Neural cell (in vitro differentiated cells): ENCODE data around the gene XPNPEP3.

Experiments
- MXI1 ChIP-seq: fragments of 450-650 bp; conservative IDR thresholded peaks from 2 replicates; pipeline ENCODE4 v1.6.1; 2014; ENCODE audit warnings: antibody characterized with exemption, mild to moderate bottlenecking; ENCODE audit not compliant: poor library complexity, severe bottlenecking
- POLR2AphosphoS5 ChIP-seq: IDR thresholded peaks from 2 replicates; pipeline ENCODE4 v1.6.1; 2012
- RAD21 ChIP-seq: fragments of 450-650 bp; conservative IDR thresholded peaks from 2 replicates; pipeline ENCODE4 v1.6.1; 2014; ENCODE audit warnings: antibody characterized with exemption, mild to moderate bottlenecking, moderate library complexity
- TAF1 ChIP-seq: IDR thresholded peaks from 2 replicates; pipeline ENCODE4 v1.6.1; 2012; ENCODE audit warnings: low read depth
- TF ChIP-seq, protein P1 (sequence below): fragments of 450-650 bp; IDR thresholded peaks from 2 replicates; pipeline ENCODE4 v1.5.1; 2014; ENCODE audit warnings: antibody characterized with exemption, mild to moderate bottlenecking, moderate library complexity; ENCODE audit not compliant: poor library complexity, severe bottlenecking

DNA sequence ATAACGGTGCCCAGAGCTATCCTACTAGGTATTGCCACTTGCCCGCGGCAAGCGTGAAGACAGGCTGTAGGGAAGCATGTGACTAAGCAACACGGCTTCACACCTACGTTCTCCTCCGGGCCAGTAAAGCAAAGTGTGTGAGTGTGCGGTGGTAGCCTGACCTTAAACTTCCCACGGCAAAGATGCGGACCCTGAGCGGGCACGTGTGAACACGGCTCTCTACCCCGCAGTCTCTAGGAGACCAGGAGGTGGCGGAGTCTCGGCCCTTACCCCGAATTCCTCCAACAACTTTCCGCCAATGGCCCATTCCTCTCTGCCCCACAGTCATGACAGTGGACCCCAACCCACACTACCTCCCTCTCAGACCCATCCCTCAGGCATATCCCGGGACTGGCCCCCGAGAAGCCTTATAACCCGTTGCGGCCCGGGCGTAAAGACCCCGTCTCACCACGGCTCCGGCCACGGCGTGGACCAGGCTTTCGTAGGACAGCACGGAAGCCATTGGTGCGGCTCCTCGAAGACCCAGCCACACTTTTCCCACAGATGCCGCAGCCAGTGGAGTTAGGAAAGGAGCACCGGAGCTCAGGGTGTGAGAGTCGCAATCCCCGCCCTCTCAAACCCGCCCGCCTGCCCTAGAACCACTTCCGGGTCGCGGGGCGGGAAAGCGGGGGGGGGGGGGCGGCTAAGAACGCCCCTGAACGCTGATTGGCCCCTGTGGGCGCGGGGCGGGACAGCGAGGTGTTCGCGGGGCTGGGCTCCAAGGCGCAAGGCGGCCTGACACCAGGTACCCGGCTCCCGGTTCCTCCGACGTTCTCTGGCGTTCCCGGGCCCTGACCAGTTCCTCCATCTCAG is 38.0 kb upstream of the XPNPEP3 start, which contains the start of gene SLC25A17:
- TF ChIP-seq, protein P1, sequence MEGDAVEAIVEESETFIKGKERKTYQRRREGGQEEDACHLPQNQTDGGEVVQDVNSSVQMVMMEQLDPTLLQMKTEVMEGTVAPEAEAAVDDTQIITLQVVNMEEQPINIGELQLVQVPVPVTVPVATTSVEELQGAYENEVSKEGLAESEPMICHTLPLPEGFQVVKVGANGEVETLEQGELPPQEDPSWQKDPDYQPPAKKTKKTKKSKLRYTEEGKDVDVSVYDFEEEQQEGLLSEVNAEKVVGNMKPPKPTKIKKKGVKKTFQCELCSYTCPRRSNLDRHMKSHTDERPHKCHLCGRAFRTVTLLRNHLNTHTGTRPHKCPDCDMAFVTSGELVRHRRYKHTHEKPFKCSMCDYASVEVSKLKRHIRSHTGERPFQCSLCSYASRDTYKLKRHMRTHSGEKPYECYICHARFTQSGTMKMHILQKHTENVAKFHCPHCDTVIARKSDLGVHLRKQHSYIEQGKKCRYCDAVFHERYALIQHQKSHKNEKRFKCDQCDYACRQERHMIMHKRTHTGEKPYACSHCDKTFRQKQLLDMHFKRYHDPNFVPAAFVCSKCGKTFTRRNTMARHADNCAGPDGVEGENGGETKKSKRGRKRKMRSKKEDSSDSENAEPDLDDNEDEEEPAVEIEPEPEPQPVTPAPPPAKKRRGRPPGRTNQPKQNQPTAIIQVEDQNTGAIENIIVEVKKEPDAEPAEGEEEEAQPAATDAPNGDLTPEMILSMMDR = peak; percentile 69
- peak; percentile 54 for TF ChIP-seq POLR2AphosphoS5
- peak; percentile 38 for TF ChIP-seq RAD21
- no peak for TF ChIP-seq TAF1
- peak; percentile 89 for TF ChIP-seq MXI1
